GM10266 (cell line): ENCODE results near the gene KIAA1143.

ENCODE experiments used
- DNase-seq: peaks from one replicate; pipeline ENCODE4 v3.0.0; 2012; ENCODE audit errors: extremely low spot score
- TF ChIP-seq, protein P1 (sequence below): IDR thresholded peaks from 2 replicates; pipeline ENCODE4 v1.5.1; 2012; ENCODE audit warnings: mild to moderate bottlenecking, low read depth; ENCODE audit not compliant: control insufficient read depth, insufficient read depth; ENCODE audit errors: missing control alignments

The KIAA1143 gene

GRCh38 chr3:44771424-44772098, 10.1 kb upstream of the KIAA1143 start:
- no peak for DNase-seq
- TF ChIP-seq, protein P1, sequence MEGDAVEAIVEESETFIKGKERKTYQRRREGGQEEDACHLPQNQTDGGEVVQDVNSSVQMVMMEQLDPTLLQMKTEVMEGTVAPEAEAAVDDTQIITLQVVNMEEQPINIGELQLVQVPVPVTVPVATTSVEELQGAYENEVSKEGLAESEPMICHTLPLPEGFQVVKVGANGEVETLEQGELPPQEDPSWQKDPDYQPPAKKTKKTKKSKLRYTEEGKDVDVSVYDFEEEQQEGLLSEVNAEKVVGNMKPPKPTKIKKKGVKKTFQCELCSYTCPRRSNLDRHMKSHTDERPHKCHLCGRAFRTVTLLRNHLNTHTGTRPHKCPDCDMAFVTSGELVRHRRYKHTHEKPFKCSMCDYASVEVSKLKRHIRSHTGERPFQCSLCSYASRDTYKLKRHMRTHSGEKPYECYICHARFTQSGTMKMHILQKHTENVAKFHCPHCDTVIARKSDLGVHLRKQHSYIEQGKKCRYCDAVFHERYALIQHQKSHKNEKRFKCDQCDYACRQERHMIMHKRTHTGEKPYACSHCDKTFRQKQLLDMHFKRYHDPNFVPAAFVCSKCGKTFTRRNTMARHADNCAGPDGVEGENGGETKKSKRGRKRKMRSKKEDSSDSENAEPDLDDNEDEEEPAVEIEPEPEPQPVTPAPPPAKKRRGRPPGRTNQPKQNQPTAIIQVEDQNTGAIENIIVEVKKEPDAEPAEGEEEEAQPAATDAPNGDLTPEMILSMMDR = no peak

DNA sequence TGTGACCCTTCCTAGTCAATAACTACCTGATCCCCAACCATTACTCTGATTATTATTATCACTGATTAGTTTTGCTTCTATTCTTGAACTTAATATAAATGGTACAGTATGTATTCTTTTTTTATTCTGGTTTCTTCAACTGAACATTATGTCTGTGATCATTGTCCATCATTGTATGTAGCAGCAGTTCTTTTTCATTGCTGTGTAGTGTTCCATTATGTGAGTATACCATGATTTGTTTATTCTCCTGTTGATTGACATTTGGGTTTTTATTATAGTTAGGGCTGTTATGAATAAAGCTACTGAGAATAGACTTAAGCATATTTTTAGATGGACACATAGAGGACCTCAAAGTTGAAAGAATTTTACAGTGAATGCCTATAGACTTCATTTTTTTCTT, 2.8 kb upstream of the KIAA1143 start:
- TF ChIP-seq, protein P1 = no peak
- no peak for DNase-seq

DNA sequence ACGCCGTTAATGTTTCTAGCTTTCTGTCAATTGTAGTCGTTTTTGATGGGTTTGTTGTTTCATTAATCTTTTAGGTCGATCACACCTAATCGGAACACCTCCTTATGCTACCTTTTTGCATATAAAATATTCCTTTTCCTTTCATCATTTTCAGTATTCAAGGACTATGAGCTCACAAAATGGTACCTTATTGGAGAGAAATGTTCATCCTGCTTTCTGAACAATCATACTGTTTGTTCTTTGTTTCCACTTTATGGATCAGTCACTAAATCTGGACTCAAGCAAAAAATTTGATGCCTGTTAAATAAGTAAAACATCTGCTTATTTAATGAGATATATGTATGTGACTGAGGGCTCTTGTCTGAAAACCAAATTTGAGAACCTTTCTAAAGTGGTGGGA, 1.3 kb upstream of the KIAA1143 start:
- TF ChIP-seq, protein P1 = no peak
- DNase-seq = no peak

DNA sequence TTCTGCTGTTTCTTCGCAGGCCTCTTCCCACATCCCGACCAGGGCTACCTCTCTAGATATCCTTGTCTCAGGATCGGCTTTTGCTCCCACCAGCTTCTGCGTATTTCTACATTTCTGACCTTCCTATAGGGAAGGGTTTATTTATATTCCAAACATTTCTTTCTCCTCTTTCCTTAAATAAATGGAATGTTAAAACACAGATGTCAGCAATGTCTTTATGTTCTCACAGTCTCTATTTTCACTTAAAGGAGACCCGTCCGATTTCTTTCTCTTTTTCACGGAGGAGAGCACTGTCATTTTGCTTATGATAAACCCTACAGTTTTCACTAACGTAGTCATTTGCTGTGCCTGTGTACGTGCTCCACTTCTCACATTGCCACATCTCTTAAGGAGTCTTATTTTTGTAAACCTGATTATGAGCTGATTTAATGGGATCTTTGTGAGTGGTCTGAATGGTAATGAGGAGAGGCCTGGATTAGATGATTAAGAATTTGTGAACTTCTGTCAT, 805 bp upstream of the KIAA1143 start:
- no peak for DNase-seq
- TF ChIP-seq, protein P1 = no peak

GRCh38 chr3:44761101-44761423, 357 bp downstream of the KIAA1143 start:
- TF ChIP-seq, protein P1 = no peak

DNA sequence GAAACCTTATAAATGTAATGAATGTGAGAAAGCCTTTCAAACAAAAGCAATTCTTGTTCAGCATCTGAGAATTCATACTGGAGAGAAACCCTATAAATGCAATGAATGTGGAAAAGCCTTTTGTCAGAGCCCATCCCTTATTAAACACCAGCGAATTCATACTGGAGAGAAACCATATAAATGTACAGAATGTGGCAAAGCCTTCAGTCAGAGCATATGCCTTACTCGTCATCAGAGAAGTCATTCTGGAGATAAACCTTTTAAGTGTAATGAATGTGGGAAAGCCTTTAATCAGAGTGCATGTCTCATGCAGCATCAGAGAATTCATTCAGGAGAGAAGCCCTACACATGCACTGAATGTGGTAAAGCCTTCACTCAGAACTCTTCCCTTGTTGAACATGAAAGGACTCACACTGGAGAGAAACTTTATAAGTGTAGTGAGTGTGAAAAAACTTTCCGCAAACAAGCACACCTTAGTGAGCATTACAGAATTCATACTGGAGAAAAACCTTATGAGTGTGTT, 26.7 kb downstream of the KIAA1143 start:
- TF ChIP-seq, protein P1 = no peak
- DNase-seq = no peak

More at GRCh38 chr3:44761101-44761423, 357 bp downstream of the KIAA1143 start:
- peak; percentile 8 for DNase-seq

DNA sequence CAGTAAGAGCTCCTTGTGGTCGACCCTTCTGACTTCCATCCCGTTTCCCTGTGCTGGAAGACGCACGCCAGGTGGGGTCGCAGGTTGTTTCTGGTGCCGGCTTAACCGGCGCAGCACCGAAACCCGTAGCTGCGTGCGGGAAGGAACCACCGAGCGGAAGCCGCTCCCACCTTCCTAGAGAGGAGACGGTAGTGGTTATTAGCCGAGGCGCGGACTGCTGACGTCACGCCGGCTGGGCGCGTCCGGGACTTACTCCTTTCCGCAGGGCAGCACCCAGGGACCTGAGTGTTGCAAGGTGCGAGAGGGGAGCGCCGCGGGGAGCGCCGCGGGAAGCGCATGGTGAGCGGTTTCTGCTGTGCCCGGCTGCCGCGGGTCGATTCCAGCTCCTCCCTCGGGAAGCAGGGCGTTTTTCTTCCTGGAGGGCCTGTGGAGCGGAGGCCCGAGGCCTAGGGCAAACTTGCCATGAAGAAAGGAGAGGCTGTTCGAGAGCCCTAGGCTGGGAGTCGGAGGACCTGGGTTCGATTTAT, 32.0 kb downstream of the KIAA1143 start, which contains the start of gene ZNF501:
Gene ZNF501, plus strand, starts transcription at position 252 of the 527 bp plus-strand sequence. CDS start 4,787 bp downstream, outside the sequence.
- TF ChIP-seq, protein P1 = no peak
- peak; percentile 76 for DNase-seq
